GM12892 (cell line): Measurements from ENCODE around the gene DLX2.

Source experiments
- POLR2A ChIP-seq: IDR thresholded peaks from 2 replicates; pipeline ENCODE4 v1.6.1; 2011; ENCODE audit warnings: low read depth, low read length, control low read depth
- POLR2AphosphoS5 ChIP-seq: IDR thresholded peaks from 2 replicates; pipeline ENCODE4 v1.6.1; 2011; ENCODE audit warnings: low read depth, low read length, control low read depth
- TAF1 ChIP-seq: IDR thresholded peaks from 2 replicates; pipeline ENCODE4 v1.6.1; 2011; ENCODE audit warnings: low read depth, mild to moderate bottlenecking, control low read depth, low read length, borderline replicate concordance

GRCh38 chr2:172050479-172051125 is 52.1 kb downstream of the DLX2 start:
- no peak for TF ChIP-seq POLR2A
- TF ChIP-seq POLR2AphosphoS5 = no peak
- TF ChIP-seq TAF1 = no peak
